LoVo (cell line): ENCODE results near the gene NAGPA.
A peak's percentile ranks its signal among the peaks of the same experiment; 100 is the strongest.
"Not testable (repeated sequence)": the region's sequence is repeated elsewhere in the genome, so short reads cannot be mapped to it uniquely, and the experiment has no call there.

Experiments
- DNase-seq: peaks from one replicate; pipeline ENCODE4 v3.0.0-alpha.2; 2016; ENCODE audit warnings: low spot score

The NAGPA gene

GRCh38 chr16:5060073-5060641, 26.4 kb upstream of the NAGPA start:
- DNase-seq = no peak

GRCh38 chr16:5059386-5060072, 25.8 kb upstream of the NAGPA start:
- no peak for DNase-seq

- DNase-seq = no peak
These were observed 24.7 kb upstream of the NAGPA start for GRCh38 chr16:5058476-5058875.

- no peak for DNase-seq
These were observed 22.6 kb upstream of the NAGPA start for GRCh38 chr16:5056352-5056751.

DNA sequence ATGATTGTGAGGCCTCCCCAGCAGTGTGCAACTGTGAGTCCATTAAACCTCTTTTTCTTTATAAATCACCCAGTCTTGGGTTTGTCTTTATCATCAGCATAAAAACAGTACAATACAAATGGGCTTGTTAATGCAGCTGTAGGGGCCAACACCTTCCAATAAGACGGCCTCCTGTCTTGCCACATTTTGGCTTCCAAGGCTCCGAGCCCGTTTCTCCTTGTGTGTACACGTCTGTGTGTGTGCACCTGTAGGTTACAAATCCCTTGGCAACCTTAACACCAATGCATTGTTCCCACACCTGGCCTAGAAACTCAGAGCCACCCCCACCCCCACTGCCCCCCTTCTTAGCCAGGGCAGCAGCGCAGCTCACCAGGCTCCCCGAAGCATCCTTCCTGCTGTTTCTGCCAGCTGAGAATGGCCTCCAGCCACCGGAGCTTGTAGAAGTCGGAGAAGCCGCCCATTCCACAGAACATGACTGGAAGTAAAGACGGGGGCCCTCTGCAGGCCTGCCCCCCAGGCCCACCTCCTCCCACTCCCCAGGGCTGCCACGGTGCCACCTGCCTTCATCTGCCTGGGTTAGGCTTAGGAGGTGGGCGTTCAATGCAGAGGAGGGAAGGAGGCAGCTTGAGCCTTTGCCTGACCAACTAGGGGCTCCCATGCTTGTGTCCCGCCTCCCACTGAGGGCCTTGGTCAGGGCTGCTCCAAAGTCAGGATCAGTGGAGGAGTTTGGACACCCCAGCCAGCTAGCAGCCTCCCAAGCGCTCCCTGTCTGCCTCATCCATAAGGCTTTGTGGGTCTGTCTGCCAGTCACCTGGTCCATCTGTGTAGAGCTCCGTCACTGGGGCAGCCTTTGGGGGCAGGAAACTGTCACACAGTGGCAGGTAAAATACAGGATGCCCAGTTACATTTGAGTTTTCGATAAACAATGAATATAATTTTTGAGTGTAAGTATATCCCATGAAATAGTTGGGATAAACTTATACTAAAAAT, 21.4 kb upstream of the NAGPA start:
- DNase-seq = no peak

- DNase-seq = no peak
These were observed 13.2 kb upstream of the NAGPA start for GRCh38 chr16:5046914-5047313.

- DNase-seq = no peak
These were observed 11.9 kb upstream of the NAGPA start for GRCh38 chr16:5045499-5046115.

DNA sequence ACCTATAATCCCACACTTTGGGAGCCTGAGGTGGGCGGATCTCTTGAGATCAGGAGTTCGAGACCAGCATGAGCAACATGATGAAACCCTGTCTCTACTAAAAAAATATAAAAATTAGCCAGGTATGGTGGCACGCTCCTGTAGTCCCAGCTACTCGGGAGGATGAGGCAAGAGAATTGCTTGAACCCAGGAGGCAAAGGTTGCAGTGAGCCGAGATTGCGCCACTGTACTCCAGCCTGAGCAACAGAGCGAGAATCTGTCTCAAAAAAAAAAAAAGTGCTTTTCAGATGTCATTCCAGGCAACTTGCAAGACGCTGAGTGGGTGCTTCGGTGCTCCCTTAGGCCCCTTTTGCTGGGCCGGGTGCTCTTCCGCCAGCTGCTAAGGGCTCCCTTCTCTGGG, 10.8 kb upstream of the NAGPA start:
- not testable (repeated sequence) for DNase-seq

DNA sequence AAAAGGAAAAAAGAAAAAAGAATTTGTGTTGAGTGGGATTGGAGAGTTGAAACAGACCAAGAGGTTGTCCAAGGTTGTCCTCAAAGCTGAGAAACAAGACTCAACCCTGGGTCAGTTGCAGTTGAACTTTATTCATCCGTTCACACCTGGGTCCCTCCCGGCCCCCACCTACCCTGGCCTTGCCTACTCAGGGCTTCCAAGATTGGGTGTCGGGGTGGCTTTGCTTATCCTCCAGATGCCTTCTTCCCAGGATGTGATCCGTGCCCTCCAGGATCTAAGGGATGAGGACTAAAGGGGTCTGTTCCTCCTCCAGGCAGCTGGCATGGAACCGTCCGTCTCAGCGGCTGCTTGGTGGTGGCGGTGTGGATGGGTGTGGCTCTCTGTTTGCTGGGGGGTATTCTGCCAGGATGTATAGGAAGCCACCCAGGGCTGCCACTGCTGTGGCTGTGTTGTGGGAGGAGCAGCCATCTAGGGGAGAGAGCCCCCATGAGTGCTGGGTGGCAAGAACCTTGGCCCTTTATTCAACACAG, 10.3 kb upstream of the NAGPA start:
- no peak for DNase-seq

DNA sequence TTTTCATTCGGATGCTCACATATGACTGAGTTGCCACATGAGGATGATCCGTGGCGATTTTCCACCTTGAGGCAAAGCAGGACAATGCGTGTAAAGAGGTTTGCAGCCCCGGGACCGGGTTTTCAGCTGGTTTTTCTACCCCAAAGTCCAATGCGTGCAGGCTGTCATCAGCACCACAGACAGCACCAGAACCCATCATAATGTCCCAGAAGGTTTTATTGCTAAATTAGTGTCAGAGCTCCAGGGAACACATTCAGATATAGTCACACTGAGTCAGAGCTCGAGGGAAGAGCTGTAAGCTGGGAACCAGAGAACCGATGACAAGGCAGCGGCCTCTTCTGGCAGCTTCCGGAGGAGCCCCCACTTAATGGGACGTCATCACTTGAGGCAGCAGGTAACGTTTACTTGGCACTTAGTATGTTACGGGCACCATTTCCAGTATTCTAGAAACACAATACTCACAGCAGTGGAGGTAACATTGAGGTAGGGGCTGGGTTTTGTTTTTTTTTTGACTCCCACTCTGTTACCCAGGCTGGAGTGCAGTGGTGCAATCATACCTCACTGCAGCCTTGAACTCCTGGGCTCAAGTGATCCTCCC, 8.9 kb upstream of the NAGPA start:
- DNase-seq = no peak

DNA sequence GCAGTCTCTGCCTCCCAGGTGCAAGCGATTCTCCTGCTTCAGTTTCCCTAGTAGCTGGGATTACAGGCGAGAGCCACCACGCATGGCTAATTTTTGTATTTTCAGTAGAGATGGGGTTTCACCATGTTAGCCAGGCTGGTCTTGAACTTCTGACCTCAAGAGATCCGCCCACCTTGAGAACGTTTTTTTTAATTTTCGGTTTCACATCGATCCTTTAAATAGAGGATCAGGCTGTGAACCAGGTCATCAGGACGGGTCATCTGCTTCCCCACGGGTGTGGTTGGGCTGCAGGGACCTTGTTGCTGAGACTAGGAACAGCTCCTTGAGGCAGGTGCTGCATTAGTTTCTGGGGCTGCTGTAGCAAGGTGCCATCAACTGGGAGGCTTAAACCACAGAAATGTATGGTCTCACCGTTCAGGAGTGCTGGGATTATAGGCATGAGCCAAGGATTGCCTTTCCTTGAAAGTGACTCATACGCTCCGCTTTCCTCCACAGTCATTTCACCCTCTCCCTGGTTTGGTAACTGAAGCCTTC, 7.9 kb upstream of the NAGPA start:
- DNase-seq = peak; percentile 42

- DNase-seq = no peak
These were observed 6.7 kb upstream of the NAGPA start for GRCh38 chr16:5040451-5040850.

DNA sequence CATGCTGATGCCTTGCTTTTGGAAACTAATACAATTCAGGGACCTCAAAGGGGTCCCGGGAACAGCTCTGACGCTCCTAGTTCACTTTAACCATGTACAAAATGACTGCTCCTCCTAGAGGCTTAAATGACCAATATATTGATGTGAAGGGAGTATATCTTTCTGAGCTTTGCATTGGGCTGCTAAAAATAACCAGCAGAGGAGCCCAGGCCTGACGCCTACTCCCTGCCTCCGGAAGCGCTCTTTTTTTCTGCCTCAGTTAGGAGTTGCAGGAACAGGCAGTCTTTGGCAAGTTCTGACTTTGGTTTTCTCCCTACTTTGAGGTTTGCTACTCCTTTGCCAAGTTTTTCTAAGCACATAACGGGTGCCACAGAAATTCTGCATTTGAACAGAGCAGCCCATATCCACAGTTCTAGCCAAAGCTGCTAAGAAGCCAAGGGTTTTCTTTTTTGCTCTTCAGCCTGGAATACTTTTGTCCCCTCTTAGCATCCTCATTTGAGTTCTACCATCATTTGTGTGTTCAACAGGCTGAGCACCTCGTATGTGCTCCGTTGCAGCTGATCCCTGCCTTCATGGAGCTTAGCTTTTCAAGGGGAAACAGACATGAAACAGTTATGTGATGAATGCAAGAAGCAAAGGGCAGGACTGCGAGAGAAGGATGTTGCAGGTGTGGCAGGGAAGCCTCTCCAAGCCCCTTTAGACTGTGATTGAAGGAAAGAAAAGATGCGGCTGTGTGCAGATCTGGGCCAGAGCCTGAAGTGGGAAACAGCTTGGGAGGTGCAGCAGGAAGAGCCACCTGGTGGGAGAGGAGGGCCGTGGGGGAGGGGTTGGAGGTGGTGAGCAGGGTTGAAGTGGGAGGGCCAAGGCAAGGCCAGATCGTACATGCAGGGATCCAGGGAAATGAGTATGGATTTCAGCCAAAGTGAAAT, 2.8 kb upstream of the NAGPA start:
- no peak for DNase-seq

DNA sequence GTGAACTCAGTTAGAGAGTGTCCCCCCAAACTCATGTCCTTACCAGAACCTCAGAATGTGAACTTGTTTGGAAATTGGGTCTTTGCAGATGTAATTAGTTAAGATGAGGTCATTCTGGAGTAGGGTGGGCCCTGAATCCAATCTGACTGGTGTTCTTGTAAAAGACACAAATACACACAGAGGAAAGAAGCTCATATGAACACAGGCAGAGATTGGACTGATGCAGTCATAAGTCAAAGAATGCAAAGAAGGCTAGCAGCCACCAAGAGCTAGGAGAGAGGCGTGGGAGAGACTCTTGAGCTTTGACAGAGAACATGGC, 2.1 kb upstream of the NAGPA start:
- DNase-seq = no peak

- DNase-seq = no peak
These were observed 410 bp upstream of the NAGPA start for GRCh38 chr16:5034167-5034523.

GRCh38 chr16:5032748-5033167, 977 bp downstream of the NAGPA start:
- no peak for DNase-seq

DNA sequence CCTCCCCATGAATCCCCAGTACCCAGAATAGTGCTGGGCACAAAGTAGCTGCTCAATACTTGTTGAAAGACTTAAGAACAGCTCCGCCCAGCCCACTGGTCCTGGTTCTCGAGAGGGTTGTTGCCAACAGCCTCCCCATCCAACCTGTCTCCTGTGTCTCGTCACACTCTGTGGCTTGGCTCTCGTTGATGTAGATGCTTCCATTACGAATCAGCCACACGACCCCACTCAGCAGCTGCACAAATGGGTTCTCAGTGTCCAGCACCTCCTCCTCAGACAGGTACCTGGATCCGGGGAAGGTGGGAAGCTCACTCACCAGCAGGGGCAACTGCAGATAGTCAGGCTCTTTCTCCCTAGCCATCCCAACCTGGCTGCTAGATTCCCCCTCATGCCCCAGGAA, 2.1 kb downstream of the NAGPA start:
- no peak for DNase-seq

- DNase-seq = no peak
These were observed 3.4 kb downstream of the NAGPA start for GRCh38 chr16:5030251-5030870.

- no peak for DNase-seq
These were observed 4.7 kb downstream of the NAGPA start for GRCh38 chr16:5028950-5029475.
